OCI-LY3 (cell line): Measurements from ENCODE around the gene STAT3.
A peak's percentile ranks its signal among the peaks of the same experiment; 100 is the strongest.

Experiments
- EZH2phosphoT487 ChIP-seq: fragments of 200-600 bp; shearing (Covaris generic); IDR thresholded peaks from 2 replicates; pipeline ENCODE4 v1.6.1; 2018; ENCODE audit warnings: antibody characterized with exemption, mixed run types, low read depth
- TF ChIP-seq, protein P1 (sequence below): fragments of 200-600, 300-600 bp; sonication (generic); IDR thresholded peaks from 2 replicates; pipeline ENCODE4 v1.5.1; 2014; ENCODE audit warnings: antibody characterized with exemption, low read length, low read depth

DNA sequence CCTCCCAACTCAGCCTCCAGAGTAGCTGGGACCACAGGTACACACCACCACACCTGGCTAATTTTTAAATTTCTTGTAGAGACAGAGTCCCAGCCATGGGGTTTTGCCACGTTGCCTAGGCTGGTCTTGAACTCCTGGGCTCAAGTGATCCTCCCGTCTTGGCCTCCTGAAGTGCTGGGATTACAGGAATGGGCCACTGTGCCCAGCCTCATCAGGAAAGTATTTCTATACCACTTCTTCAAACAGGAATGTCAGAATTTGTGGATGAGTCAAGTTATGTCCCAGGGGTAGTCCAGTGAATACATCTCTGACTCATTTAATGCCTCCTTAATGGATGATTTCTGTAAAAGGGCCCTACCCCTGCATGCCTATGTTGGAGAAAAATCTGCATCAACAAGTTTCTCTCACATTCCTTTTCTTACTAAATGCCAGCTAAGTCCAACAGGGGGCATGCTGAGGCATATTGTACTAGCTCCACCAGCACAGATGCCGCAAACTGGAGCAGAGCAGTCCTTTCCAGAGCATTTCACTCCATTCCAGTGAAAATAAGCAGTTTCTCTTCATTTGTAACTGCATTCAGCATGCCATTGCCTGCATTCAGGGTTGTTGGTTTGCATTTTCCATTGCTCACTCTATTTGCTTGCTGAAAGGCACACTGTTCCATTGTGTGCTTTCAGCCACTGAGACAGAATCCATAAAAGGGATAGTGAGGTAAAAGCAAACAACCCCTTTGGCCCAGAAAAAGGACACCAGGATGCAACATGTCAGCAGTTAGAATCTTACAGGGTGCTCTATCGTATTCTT is 40.1 kb upstream of the STAT3 start:
- TF ChIP-seq, protein P1, sequence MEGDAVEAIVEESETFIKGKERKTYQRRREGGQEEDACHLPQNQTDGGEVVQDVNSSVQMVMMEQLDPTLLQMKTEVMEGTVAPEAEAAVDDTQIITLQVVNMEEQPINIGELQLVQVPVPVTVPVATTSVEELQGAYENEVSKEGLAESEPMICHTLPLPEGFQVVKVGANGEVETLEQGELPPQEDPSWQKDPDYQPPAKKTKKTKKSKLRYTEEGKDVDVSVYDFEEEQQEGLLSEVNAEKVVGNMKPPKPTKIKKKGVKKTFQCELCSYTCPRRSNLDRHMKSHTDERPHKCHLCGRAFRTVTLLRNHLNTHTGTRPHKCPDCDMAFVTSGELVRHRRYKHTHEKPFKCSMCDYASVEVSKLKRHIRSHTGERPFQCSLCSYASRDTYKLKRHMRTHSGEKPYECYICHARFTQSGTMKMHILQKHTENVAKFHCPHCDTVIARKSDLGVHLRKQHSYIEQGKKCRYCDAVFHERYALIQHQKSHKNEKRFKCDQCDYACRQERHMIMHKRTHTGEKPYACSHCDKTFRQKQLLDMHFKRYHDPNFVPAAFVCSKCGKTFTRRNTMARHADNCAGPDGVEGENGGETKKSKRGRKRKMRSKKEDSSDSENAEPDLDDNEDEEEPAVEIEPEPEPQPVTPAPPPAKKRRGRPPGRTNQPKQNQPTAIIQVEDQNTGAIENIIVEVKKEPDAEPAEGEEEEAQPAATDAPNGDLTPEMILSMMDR = peak; percentile 79
- TF ChIP-seq EZH2phosphoT487 = no peak
